H9 (cell line): Measurements from ENCODE around the gene ELF1. TPM values are rescaled to one million over a fixed set of nuclear protein-coding genes. Genes with fewer than 3 reads are reported as not detected.
"Not testable (repeated sequence)": the region's sequence is repeated elsewhere in the genome, so short reads cannot be mapped to it uniquely, and the experiment has no call there.

ENCODE experiments used
- DNase-seq: peaks from one replicate; pipeline ENCODE4 v3.0.0-alpha.2; 2017
- H2AFZ ChIP-seq: one replicate; pipeline ENCODE4 v1.6.1; 2013; ENCODE audit warnings: mild to moderate bottlenecking, low read length, control low read depth, moderate library complexity
- H2AK5ac ChIP-seq: 2 replicates; pipeline ENCODE4 v1.6.1; 2013; ENCODE audit warnings: low read length, control low read depth, mixed read lengths; ENCODE audit not compliant: insufficient read length
- H2BK120ac ChIP-seq: one replicate; pipeline ENCODE4 v1.6.1; 2013; ENCODE audit warnings: low read depth, mild to moderate bottlenecking, low read length, control low read depth, inconsistent platforms; ENCODE audit not compliant: poor library complexity, severe bottlenecking
- H2BK12ac ChIP-seq: 2 replicates; pipeline ENCODE4 v1.6.1; 2013; ENCODE audit warnings: low read length, control low read depth, mixed read lengths, low read depth; ENCODE audit not compliant: insufficient read length
- H2BK15ac ChIP-seq: 2 replicates; pipeline ENCODE4 v1.6.1; 2013; ENCODE audit warnings: low read depth, low read length, control low read depth
- H2BK20ac ChIP-seq: one replicate; pipeline ENCODE4 v1.6.1; 2013; ENCODE audit warnings: low read depth, mild to moderate bottlenecking, low read length, control low read depth, inconsistent platforms; ENCODE audit not compliant: poor library complexity, severe bottlenecking
- H2BK5ac ChIP-seq: 2 replicates; pipeline ENCODE4 v1.6.1; 2013; ENCODE audit warnings: low read length, control low read depth, mixed read lengths; ENCODE audit not compliant: insufficient read length
- H3K14ac ChIP-seq: 2 replicates; pipeline ENCODE4 v1.6.1; 2013; ENCODE audit warnings: low read length, control low read depth; ENCODE audit not compliant: insufficient read depth
- H3K18ac ChIP-seq: 2 replicates; pipeline ENCODE4 v1.6.1; 2013; ENCODE audit warnings: low read depth, mild to moderate bottlenecking, mixed read lengths, low read length, control low read depth; ENCODE audit not compliant: insufficient read length
- H3K23ac ChIP-seq: 2 replicates; pipeline ENCODE4 v1.6.1; 2013; ENCODE audit warnings: low read length, control low read depth, mixed read lengths, low read depth; ENCODE audit not compliant: insufficient read length
- H3K23me2 ChIP-seq: 2 replicates; pipeline ENCODE4 v1.6.1; 2013; ENCODE audit warnings: low read depth, mild to moderate bottlenecking, mixed read lengths, low read length, control low read depth; ENCODE audit not compliant: insufficient read length, poor library complexity, severe bottlenecking
- H3K27ac ChIP-seq: 2 replicates; pipeline ENCODE4 v1.5.1; 2013; ENCODE audit warnings: low read length, control low read depth, mixed read lengths, low read depth; ENCODE audit not compliant: insufficient read length
- H3K27me3 ChIP-seq: 2 replicates; pipeline ENCODE4 v1.6.1; 2013; ENCODE audit warnings: low read length, control low read depth, inconsistent platforms; ENCODE audit not compliant: insufficient read depth
- H3K4ac ChIP-seq: 2 replicates; pipeline ENCODE4 v1.6.1; 2013; ENCODE audit warnings: low read depth, mild to moderate bottlenecking, control low read depth, inconsistent platforms, low read length, moderate library complexity
- H3K4me1 ChIP-seq: 2 replicates; pipeline ENCODE4 v1.6.1; 2013; ENCODE audit warnings: low read length, control low read depth, inconsistent platforms; ENCODE audit not compliant: insufficient read depth
- H3K4me2 ChIP-seq: 2 replicates; pipeline ENCODE4 v1.6.1; 2013; ENCODE audit warnings: low read length, control low read depth, mixed read lengths; ENCODE audit not compliant: insufficient read length, insufficient read depth
- H3K56ac ChIP-seq: 2 replicates; pipeline ENCODE4 v1.6.1; 2013; ENCODE audit warnings: low read depth, mild to moderate bottlenecking, mixed read lengths, low read length, control low read depth; ENCODE audit not compliant: insufficient read length
- H3K79me1 ChIP-seq: 2 replicates; pipeline ENCODE4 v1.6.1; 2013; ENCODE audit warnings: low read depth, mild to moderate bottlenecking, moderate library complexity, low read length, control low read depth, inconsistent platforms; ENCODE audit not compliant: insufficient read depth, poor library complexity, severe bottlenecking
- H3K79me2 ChIP-seq: 2 replicates; pipeline ENCODE4 v1.6.1; 2013; ENCODE audit warnings: low read length, control low read depth, inconsistent platforms; ENCODE audit not compliant: insufficient read depth
- H3K9ac ChIP-seq: 2 replicates; pipeline ENCODE4 v1.6.1; 2013; ENCODE audit warnings: low read length, control low read depth, mixed read lengths; ENCODE audit not compliant: insufficient read length; ENCODE audit errors: extremely low read depth
- H3K9me3 ChIP-seq: one replicate; pipeline ENCODE4 v1.6.1; 2013; ENCODE audit warnings: low read depth, low read length, inconsistent platforms; ENCODE audit not compliant: control insufficient read depth
- H3T11ph ChIP-seq: one replicate; pipeline ENCODE4 v1.6.1; 2013; ENCODE audit warnings: mild to moderate bottlenecking, low read length, control low read depth, inconsistent platforms
- H4K20me1 ChIP-seq: one replicate; pipeline ENCODE4 v1.6.1; 2013; ENCODE audit not compliant: control insufficient read depth, insufficient read length, insufficient read depth
- H4K5ac ChIP-seq: 2 replicates; pipeline ENCODE4 v1.6.1; 2013; ENCODE audit warnings: low read depth, mild to moderate bottlenecking, mixed read lengths, low read length, control low read depth; ENCODE audit not compliant: insufficient read length
- H4K8ac ChIP-seq: replicated peaks from 2 replicates; pipeline ENCODE4 v1.6.1; 2013; ENCODE audit warnings: low read length, control low read depth, mixed read lengths, low read depth; ENCODE audit not compliant: insufficient read length
- H4K91ac ChIP-seq: 2 replicates; pipeline ENCODE4 v1.6.1; 2013; ENCODE audit warnings: low read depth, mild to moderate bottlenecking, moderate library complexity, mixed read lengths, low read length, control low read depth; ENCODE audit not compliant: insufficient read length
- H3K27ac Mint-ChIP-seq, 3 experiments: 2 replicates in 2 of 3; 3 replicates in 1 of 3; pipeline ENCODE4 v1.8.0; 2020 to 2021; ENCODE audit warnings: mixed read lengths in 3 of 3, mild to moderate bottlenecking in 1 of 3, moderate library complexity in 1 of 3
- H3K27me3 Mint-ChIP-seq: 2 replicates; pipeline ENCODE4 v1.8.0; 2021; ENCODE audit warnings: low read depth, mild to moderate bottlenecking, moderate library complexity, mixed read lengths
- H3K36me3 Mint-ChIP-seq, 3 experiments: 2 replicates in 2 of 3; 3 replicates in 1 of 3; pipeline ENCODE4 v1.8.0; 2020 to 2021; ENCODE audit warnings: low read depth in 3 of 3, mixed read lengths in 3 of 3; ENCODE audit not compliant: insufficient read depth in 1 of 3
- H3K4me1 Mint-ChIP-seq, 2 experiments: 2 replicates each; pipeline ENCODE4 v1.8.0; 2020; ENCODE audit warnings: mixed read lengths in 2 of 2
- H3K4me3 Mint-ChIP-seq, 2 experiments: 2 replicates in 1 of 2; 3 replicates in 1 of 2; pipeline ENCODE4 v1.8.0; 2020 to 2021; ENCODE audit warnings: mild to moderate bottlenecking in 2 of 2, mixed read lengths in 2 of 2, moderate library complexity in 1 of 2
- H3K9me3 Mint-ChIP-seq, 2 experiments: 2 replicates in 1 of 2; 3 replicates in 1 of 2; pipeline ENCODE4 v1.8.0; 2020; ENCODE audit warnings: mild to moderate bottlenecking in 2 of 2, mixed read lengths in 2 of 2, moderate library complexity in 1 of 2
- CTCF ChIP-seq: fragments of 200-600 bp; sonication (generic); conservative IDR thresholded peaks from 3 replicates; pipeline ENCODE4 v1.8.0; 2021; ENCODE audit warnings: antibody characterized with exemption, mild to moderate bottlenecking
- WGBS: extraction: QIAGEN DNeasy Blood & Tissue Kit; methylation state at CpG from one replicate; pipeline ENCODE4 v1.1.7; 2013; ENCODE audit warnings: missing lambda C conversion rate, low lambda C conversion rate, mixed read lengths; ENCODE audit not compliant: insufficient read length; ENCODE audit errors: extremely low coverage; 5-methylcytosine and 5-hydroxymethylcytosine counted together
- total RNA-seq: library from RNA; stranded (reverse); gene quantifications from 2 replicates; pipeline ENCODE4 v1.2.1, GENCODE V29; 2021

The ELF1 gene
- total RNA-seq, 1 experiment from 2014 or later = 15.5 TPM

GRCh38 chr13:40920826-40921225 lies 98.3 kb downstream of the ELF1 start:
- H4K8ac ChIP-seq = no peak overlapping the region
- H4K20me1 ChIP-seq = no peaks in the 10 kb centered on the region
- H3K27me3 Mint-ChIP-seq = no peaks in the 10 kb centered on the region
- peaks cover 3% of the 10 kb centered on the region for H3K23me2 ChIP-seq
- no peak overlapping the region for H3K27ac ChIP-seq
- H3K9ac ChIP-seq = no peak overlapping the region
- peaks cover 0 to 4% (median 0%) of the 10 kb centered on the region in 3 experiments; a peak in 3 of 7 replicates for H3K36me3 Mint-ChIP-seq
- H3K14ac ChIP-seq = no peak overlapping the region
- 0 out of 5 replicates have a peak, but pooled peaks cover 0 to 3% of the 10 kb centered on the region in 2 experiments for H3K9me3 Mint-ChIP-seq
- H2BK12ac ChIP-seq = no peak overlapping the region
- no peak overlapping the region for H2BK120ac ChIP-seq
- no peak overlapping the region for H4K5ac ChIP-seq
- peak overlapping the region in 2 of 3 experiments; percentile 97 to 98; a peak in 3 of 7 replicates for H3K27ac Mint-ChIP-seq
- no peak overlapping the region for H3K23ac ChIP-seq
- peaks cover 10 to 13% of the 10 kb centered on the region in 2 experiments for H3K4me1 Mint-ChIP-seq
- H2AFZ ChIP-seq = peak overlapping the region; percentile 95
- H3K4me2 ChIP-seq = peak overlapping the region; percentile 49
- no peak overlapping the region for H3K18ac ChIP-seq
- H3K4ac ChIP-seq = no peak overlapping the region
- no peaks in the 10 kb centered on the region for H3K79me2 ChIP-seq
- WGBS = no CpG with 5 or more reads among the region's 5 CpGs
- no peak overlapping the region for H2BK20ac ChIP-seq
- H2BK15ac ChIP-seq = no peak overlapping the region
- no peaks in the 10 kb centered on the region for H3K9me3 ChIP-seq
- H3T11ph ChIP-seq = no peak overlapping the region
- H2BK5ac ChIP-seq = no peak overlapping the region
- no peaks in the 10 kb centered on the region for H3K79me1 ChIP-seq
- DNase-seq = no peak
- H4K91ac ChIP-seq = no peak overlapping the region
- H3K4me3 Mint-ChIP-seq = peak overlapping the region; percentile 87 to 91
- no peak for TF ChIP-seq CTCF
- no peak overlapping the region for H3K56ac ChIP-seq
- H2AK5ac ChIP-seq = no peak overlapping the region
- H3K27me3 ChIP-seq = no peaks in the 10 kb centered on the region
- no peaks in the 10 kb centered on the region for H3K4me1 ChIP-seq

- not testable (repeated sequence) for H2BK5ac ChIP-seq, H3K4me1 ChIP-seq, H4K8ac ChIP-seq, DNase-seq, H3K56ac ChIP-seq, H4K91ac ChIP-seq, H3K27ac ChIP-seq, H3K27ac Mint-ChIP-seq, H3K36me3 Mint-ChIP-seq, H3K9me3 ChIP-seq, H2BK20ac ChIP-seq, H3K79me2 ChIP-seq, H2BK120ac ChIP-seq, H3K4me3 Mint-ChIP-seq, H2BK12ac ChIP-seq, H3K27me3 ChIP-seq, H3K79me1 ChIP-seq, H4K5ac ChIP-seq, H3K27me3 Mint-ChIP-seq, H3K23ac ChIP-seq, H3K4me2 ChIP-seq, H3K14ac ChIP-seq, H3K4ac ChIP-seq, H2AFZ ChIP-seq, H3K18ac ChIP-seq, H2AK5ac ChIP-seq, H3K9ac ChIP-seq, H3K23me2 ChIP-seq, H3K9me3 Mint-ChIP-seq, H2BK15ac ChIP-seq, H3T11ph ChIP-seq, H4K20me1 ChIP-seq
- no CpG with 5 or more reads among the region's 7 CpGs for WGBS
- peaks cover 10 to 13% of the 10 kb centered on the region in 2 experiments for H3K4me1 Mint-ChIP-seq
Observed at GRCh38 chr13:40919901-40920300, 99.2 kb downstream of the ELF1 start.
